OCI-LY7 (cell line): ENCODE measurements around the gene GPR31.

Experiments
- EZH2phosphoT487 ChIP-seq: fragments of 200-600 bp; sonication (generic); IDR thresholded peaks from 2 replicates; pipeline ENCODE4 v1.6.1; 2018; ENCODE audit warnings: low read depth, borderline replicate concordance, mild to moderate bottlenecking, mixed run types, antibody characterized with exemption, low read length, moderate library complexity, mixed read lengths
- TF ChIP-seq, protein P1 (sequence below): fragments of 200-600 bp; sonication (generic); conservative IDR thresholded peaks from 2 replicates; pipeline ENCODE4 v1.5.1; 2014; ENCODE audit warnings: mild to moderate bottlenecking, antibody characterized with exemption, low read length, moderate library complexity, mixed read lengths

DNA sequence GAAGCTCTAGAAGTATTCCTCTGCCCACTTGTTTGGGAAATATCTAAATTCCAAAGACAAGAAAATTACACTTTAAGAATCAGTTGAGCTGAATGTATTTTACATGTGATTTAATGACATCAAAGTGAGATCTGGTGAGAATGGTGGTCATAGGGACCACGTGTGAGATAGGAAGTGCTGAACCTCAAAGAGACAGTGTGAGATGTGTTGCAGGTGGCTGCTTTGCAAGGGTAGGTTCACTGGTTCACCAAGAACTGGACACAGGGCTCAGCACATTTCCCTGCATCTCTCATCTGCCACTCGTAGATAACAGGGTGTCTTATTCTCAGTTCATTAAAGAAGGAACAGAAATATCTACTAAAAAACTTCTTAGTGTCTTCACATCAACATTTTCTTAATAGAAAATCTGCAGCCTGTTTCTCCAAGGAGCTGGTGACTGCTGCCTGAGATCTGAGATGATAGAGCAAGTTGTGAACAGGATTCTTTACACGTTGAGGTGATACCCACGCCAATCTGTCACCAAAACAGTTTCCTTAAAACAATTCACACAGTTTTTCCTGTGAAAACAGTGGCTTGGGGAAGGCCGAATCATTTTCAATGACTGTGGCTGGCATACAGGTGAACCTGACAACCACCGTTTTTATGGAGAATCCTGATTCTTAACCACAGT is 27.6 kb downstream of the GPR31 start:
- TF ChIP-seq, protein P1, sequence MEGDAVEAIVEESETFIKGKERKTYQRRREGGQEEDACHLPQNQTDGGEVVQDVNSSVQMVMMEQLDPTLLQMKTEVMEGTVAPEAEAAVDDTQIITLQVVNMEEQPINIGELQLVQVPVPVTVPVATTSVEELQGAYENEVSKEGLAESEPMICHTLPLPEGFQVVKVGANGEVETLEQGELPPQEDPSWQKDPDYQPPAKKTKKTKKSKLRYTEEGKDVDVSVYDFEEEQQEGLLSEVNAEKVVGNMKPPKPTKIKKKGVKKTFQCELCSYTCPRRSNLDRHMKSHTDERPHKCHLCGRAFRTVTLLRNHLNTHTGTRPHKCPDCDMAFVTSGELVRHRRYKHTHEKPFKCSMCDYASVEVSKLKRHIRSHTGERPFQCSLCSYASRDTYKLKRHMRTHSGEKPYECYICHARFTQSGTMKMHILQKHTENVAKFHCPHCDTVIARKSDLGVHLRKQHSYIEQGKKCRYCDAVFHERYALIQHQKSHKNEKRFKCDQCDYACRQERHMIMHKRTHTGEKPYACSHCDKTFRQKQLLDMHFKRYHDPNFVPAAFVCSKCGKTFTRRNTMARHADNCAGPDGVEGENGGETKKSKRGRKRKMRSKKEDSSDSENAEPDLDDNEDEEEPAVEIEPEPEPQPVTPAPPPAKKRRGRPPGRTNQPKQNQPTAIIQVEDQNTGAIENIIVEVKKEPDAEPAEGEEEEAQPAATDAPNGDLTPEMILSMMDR = no peak
- no peak for TF ChIP-seq EZH2phosphoT487
